ENCODE measurements around the gene CXCL3.
A peak's percentile ranks its signal among the peaks of the same experiment; 100 is the strongest.

CXCL3 gene

GRCh38 chr4:74012130-74012529, 26.4 kb downstream of the CXCL3 start:
- no peak for DNase-seq

- DNase-seq: no peak
Observed at GRCh38 chr4:74009307-74009706, 29.2 kb downstream of the CXCL3 start.

DNA sequence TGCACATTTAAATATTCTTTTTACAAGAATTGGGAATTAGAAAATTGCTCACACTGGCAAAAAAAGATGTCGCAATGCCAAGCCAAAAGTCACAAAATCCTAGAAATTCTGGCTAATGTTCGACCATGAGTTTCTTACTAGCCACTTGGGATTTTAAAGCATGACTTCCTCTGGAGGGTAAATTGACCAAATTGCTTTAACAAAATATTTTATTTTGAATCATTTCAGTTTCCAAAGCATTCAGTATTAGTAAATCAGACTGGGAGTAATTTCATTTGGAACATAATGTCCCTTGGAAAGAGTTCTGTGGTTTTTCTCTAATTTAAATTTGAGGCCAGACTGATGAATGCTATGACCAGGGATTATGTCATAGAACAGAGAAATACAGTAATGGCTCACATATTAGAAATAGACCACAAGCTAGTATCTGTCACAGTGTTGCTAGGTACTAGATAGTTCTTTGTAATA, 32.4 kb downstream of the CXCL3 start:
- no peak for DNase-seq

DNA sequence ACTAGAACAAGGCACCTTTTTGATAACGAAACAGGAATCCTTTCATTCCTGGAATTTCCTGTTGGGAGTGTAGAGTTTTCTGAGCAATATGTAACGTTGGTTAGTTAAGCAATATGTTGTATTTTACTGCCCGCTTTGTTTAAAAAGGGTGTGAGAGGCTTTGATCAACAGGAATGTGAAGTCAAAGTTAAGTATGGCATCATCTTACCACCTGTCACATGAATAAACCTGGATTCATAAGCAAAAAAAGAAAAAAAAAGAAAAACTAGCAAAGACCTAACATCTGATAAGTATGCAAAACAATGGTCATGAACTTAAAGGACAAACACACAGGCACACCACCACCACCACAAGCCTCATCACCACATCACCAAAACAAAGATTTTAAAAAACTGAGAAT, 33.0 kb downstream of the CXCL3 start:
- DNase-seq: no peak

DNA sequence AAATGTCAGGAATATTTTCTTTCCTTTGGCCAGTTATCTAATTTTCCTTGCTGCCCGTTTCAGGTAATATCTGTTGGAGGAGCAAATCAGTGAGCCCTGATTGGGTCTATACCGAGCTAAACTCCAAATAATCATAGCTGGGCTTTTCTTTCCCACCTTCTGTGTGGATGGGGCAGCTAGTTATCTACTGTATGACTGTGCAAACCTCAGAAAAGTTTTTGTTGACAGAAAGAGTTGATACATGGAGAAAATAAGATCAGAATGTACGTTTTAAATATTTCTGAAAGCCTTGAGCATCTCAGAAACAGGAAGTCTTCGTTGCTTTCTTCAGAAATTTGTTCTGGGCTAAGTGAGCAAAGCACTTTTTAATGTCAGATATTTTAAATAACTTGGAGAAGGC, 33.8 kb downstream of the CXCL3 start:
- DNase-seq: no peak

DNA sequence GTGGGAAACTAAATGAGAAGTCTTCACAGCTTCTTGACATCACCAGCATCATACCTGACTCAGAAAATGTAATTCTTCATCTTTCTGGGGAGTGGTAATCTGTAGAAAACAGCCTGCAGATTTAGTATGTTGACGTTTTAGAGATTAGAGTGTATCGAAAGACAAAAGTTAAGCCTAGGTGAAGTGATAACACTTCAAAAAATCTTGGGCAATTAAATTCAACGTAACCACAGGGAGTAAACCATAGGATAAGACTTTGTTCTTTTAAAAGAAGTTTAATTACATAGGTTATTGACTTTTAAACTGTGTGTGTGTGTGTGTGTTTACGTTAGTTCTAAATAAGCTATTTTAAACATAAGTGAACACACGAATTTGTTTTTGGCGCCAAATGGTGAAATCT, 38.2 kb downstream of the CXCL3 start:
- no peak for DNase-seq

DNA sequence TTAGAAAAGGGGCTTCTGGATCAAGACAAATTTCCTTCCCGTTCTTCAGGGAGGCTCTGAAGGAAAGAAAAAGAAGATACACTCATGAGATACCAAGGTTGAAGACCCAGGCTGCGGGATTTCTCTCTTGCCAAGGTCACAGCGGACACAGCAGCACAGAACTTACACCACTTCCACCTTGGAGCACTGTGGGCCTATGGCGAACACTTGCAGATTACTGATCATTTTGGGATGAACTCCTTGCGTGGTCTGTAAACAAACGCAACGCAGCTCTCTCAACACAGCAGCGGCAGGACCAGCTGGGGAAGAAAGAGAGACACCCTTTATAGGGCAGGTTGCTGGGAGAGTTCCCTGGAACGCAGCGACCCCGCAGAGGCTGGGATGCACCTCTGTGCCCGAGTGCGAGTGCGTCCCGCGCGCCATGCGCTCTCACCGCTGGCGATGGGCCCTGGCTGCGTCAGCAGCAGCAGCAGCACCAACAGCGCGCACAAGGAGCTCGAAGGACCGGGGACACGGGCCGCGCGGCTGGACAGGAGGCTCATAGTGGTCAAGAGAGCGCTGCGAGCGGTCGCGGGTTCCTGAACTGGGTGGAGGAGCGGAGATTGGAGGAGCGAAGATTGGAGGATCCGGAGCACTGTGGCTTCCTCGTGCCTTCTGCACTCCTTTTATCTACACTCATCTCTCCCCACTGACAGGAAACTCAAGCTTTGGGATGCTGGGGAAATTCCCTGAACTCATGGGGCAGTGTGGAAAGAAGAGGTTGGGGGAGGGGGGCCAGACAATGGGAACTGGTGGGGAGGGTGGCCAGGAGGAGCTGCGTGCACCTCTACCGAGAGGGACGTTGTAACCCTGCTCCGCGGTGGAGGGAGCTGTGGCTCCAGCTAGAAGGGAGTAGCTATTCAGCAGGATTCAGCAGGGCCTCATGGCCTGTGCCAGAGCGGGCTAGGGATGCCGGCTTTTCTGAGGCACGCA, 40.2 kb downstream of the CXCL3 start, which contains the start of gene CXCL5:
CXCL5 (minus strand) TSS at position 638 of the 972 bp plus-strand sequence; CDS start at position 542, 96 bp downstream.
- peak; percentile 24 for DNase-seq

GRCh38 chr4:73992050-73992449, 46.4 kb downstream of the CXCL3 start:
- DNase-seq: no peak

DNA sequence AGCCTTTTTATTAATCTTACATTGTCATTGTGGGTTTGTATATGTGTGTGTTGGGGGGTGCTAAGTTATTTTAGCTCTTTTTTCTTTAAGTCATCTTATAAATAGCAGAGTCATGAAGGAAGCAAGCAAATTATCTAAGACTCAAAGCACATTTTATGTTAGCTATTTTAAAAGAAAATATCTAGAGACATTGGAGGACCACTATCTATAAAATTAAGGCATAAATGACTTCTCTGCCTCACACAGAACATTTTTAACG, 46.8 kb downstream of the CXCL3 start:
- DNase-seq: no peak

GRCh38 chr4:73990988-73991741, 47.3 kb downstream of the CXCL3 start:
- DNase-seq: no peak

DNA sequence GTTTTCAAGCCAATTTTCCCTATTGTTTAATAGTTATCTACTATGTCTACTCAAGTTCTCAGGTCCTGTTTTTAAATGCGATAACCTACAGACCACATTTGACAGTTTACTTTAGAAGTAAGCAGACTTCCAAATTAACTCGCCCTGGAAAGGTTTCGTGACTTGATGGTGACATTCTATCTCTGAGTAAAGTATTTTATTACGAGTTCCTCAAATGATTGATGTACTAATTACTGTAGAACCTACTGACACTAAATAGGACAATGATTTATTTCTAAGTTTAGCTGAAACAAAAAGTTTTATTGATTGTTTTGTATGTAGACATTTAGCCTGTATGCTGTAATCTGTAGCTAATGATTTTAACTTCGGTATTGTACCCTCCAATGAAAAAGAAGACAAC, 48.6 kb downstream of the CXCL3 start:
- no peak for DNase-seq

DNA sequence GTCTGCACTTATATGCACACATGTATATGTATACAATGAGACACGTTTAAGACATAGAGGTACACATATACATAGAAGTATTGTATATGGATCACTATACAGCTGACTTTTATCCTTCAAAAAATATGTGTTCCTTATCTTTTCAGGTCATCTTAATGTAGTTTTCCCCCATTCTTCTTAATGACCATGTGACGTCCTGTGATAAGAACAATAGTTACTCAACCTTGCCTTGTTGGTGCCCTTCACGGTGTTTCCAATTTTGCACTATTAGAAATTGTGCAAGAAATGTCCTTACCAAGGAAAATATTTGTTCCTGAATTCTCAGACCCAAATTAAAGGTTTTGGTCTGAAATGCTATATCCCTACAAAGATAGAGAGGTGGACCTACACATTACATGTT, 49.5 kb downstream of the CXCL3 start:
- DNase-seq: no peak

GRCh38 chr4:73988061-73988460, 50.4 kb downstream of the CXCL3 start, which contains the start of gene PPBP:
PPBP (minus strand) TSS chr4:73988190; CDS start chr4:73988103, 87 bp downstream.
- DNase-seq: no peak
